Fibroblast of lung (primary cell): ENCODE data around the gene VPS35.

ENCODE experiments used
- CTCF ChIP-seq, 2 donors: IDR thresholded peaks in 1 of 2; conservative IDR thresholded peaks in 1 of 2; 1 replicate in 1 of 2; 2 replicates in 1 of 2; pipeline ENCODE4 v1.5.1; 2011 to 2012; ENCODE audit warnings: low read length in 2 of 2, control low read depth in 1 of 2, inconsistent platforms in 1 of 2, low read depth in 1 of 2, mild to moderate bottlenecking in 1 of 2
- EZH2 ChIP-seq: IDR thresholded peaks from 2 replicates; pipeline ENCODE4 v1.5.1; 2012; ENCODE audit warnings: low read length, control low read depth, mild to moderate bottlenecking; ENCODE audit errors: missing control alignments

GRCh38 chr16:46732561-46732960 lies 43.6 kb upstream of the VPS35 start:
- TF ChIP-seq CTCF (conservative IDR thresholded peaks at IDR 0.05 in 1 of 2, IDR thresholded peaks at IDR 0.05 in 1 of 2; ENCODE audit: low read depth in 1 of 2, low read length in 2 of 2) = no peak
- no peak for TF ChIP-seq EZH2
